ENCODE measurements around the gene RPA1. TPM values are rescaled to one million over a fixed set of nuclear protein-coding genes. Genes with fewer than 3 reads are reported as not detected.

Gene RPA1
- total and polyA plus RNA-seq, 5 donors from 2014 or later, result 66.3 to 94.5 (median 70.6) TPM

- Mint-ChIP-seq H3K4me3 (no peak overlapping the region), H3K27me3 (peaks cover 6% of the 10 kb centered on the region), H3K36me3 (no peaks in the 10 kb centered on the region), H3K4me1 (peaks cover 0 to 4% (median 0%) of the 10 kb centered on the region in 4 donors), H3K27ac (no peak overlapping the region), H3K9me3 (no peaks in the 10 kb centered on the region)
- Histone ChIP-seq H3K4me1 (ENCODE audit: control insufficient read depth, insufficient read depth, low read length, poor library complexity, severe bottlenecking) (no peaks in the 10 kb centered on the region), H3K36me3 (ENCODE audit: control insufficient read depth, insufficient read depth, low read length) (no peaks in the 10 kb centered on the region), H3K9me3 (ENCODE audit: control insufficient read depth in 2 of 2, low read length in 2 of 2) (no peaks in the 10 kb centered on the region), H3K4me3 (ENCODE audit: low read depth, low read length) (no peak overlapping the region), H3K27ac (ENCODE audit: insufficient read depth, low read length, poor library complexity, severe bottlenecking) (no peak overlapping the region), H3K27me3 (ENCODE audit: control insufficient read depth, insufficient read depth, low read length) (no peaks in the 10 kb centered on the region)
- ATAC-seq (ENCODE audit: low read depth in 2 of 2) (no peak), DNase-seq (no peak)
These were observed 91.1 kb downstream of the RPA1 start for GRCh38 chr17:1920948-1921351.

- Histone ChIP-seq H3K36me3 (ENCODE audit: control insufficient read depth, insufficient read depth, low read length) (no peaks in the 10 kb centered on the region), H3K27ac (ENCODE audit: insufficient read depth, low read length, poor library complexity, severe bottlenecking) (no peak overlapping the region), H3K27me3 (ENCODE audit: control insufficient read depth, insufficient read depth, low read length) (no peaks in the 10 kb centered on the region), H3K9me3 (ENCODE audit: control insufficient read depth in 2 of 2, low read length in 2 of 2) (no peaks in the 10 kb centered on the region), H3K4me1 (ENCODE audit: control insufficient read depth, insufficient read depth, low read length, poor library complexity, severe bottlenecking) (no peaks in the 10 kb centered on the region), H3K4me3 (ENCODE audit: low read depth, low read length) (no peak overlapping the region)
- Mint-ChIP-seq H3K36me3 (no peaks in the 10 kb centered on the region), H3K4me1 (no peaks in the 10 kb centered on the region), H3K4me3 (no peak overlapping the region), H3K27me3 (no peaks in the 10 kb centered on the region), H3K9me3 (no peaks in the 10 kb centered on the region), H3K27ac (peak overlapping the region in 1 of 3 donors; percentile 14)
- DNase-seq (no peak), ATAC-seq (ENCODE audit: low read depth in 2 of 2) (no peak)
These were observed 99.2 kb downstream of the RPA1 start for GRCh38 chr17:1928976-1929375.

DNA sequence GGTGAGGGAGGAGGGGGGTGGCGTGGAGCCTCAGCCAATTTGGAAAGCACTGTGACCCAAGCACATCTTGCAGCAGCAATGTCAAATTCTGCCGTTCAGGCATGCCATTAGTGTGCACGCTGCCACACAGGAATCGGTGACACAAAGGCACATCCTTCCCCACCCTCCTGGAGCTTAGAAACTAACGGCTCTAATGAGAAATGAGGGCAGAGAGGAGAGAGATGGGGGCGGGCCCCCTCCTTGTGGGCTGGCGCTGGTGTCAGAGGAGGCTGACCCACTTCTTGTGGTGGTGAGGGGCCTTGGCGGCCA is 100.5 kb downstream of the RPA1 start:
- DNase-seq (no peak), ATAC-seq (ENCODE audit: low read depth in 2 of 2) (no peak)
- H3K27ac ChIP-seq (ENCODE audit: insufficient read depth, low read length, poor library complexity, severe bottlenecking), result no peak overlapping the region
- no peaks in the 10 kb centered on the region for H3K36me3 Mint-ChIP-seq
- H3K36me3 ChIP-seq (ENCODE audit: control insufficient read depth, insufficient read depth, low read length), result no peaks in the 10 kb centered on the region
- H3K27me3 ChIP-seq (ENCODE audit: control insufficient read depth, insufficient read depth, low read length), result no peaks in the 10 kb centered on the region
- H3K27ac Mint-ChIP-seq, result no peak overlapping the region
- H3K9me3 ChIP-seq (ENCODE audit: control insufficient read depth in 2 of 2, low read length in 2 of 2), result no peaks in the 10 kb centered on the region
- no peak overlapping the region for H3K4me3 Mint-ChIP-seq
- H3K4me1 Mint-ChIP-seq, result no peaks in the 10 kb centered on the region
- no peaks in the 10 kb centered on the region for H3K9me3 Mint-ChIP-seq
- H3K27me3 Mint-ChIP-seq, result no peaks in the 10 kb centered on the region
- H3K4me1 ChIP-seq (ENCODE audit: control insufficient read depth, insufficient read depth, low read length, poor library complexity, severe bottlenecking), result no peaks in the 10 kb centered on the region
- no peak overlapping the region for H3K4me3 ChIP-seq (ENCODE audit: low read depth, low read length)

GRCh38 chr17:1931844-1932579 is 102.2 kb downstream of the RPA1 start:
- Mint-ChIP-seq H3K27me3 (no peaks in the 10 kb centered on the region), H3K36me3 (no peaks in the 10 kb centered on the region), H3K4me3 (no peak overlapping the region), H3K27ac (no peak overlapping the region), H3K4me1 (no peaks in the 10 kb centered on the region), H3K9me3 (no peaks in the 10 kb centered on the region)
- no peaks in the 10 kb centered on the region for H3K4me1 ChIP-seq (ENCODE audit: control insufficient read depth, insufficient read depth, low read length, poor library complexity, severe bottlenecking)
- ATAC-seq (ENCODE audit: low read depth in 2 of 2) (no peak), DNase-seq (no peak)
- H3K27me3 ChIP-seq (ENCODE audit: control insufficient read depth, insufficient read depth, low read length), result no peaks in the 10 kb centered on the region
- no peaks in the 10 kb centered on the region for H3K36me3 ChIP-seq (ENCODE audit: control insufficient read depth, insufficient read depth, low read length)
- H3K4me3 ChIP-seq (ENCODE audit: low read depth, low read length), result no peak overlapping the region
- H3K27ac ChIP-seq (ENCODE audit: insufficient read depth, low read length, poor library complexity, severe bottlenecking), result no peak overlapping the region
- no peaks in the 10 kb centered on the region for H3K9me3 ChIP-seq (ENCODE audit: control insufficient read depth in 2 of 2, low read length in 2 of 2)

GRCh38 chr17:1933875-1934715 is 104.3 kb downstream of the RPA1 start:
- no peaks in the 10 kb centered on the region for H3K36me3 Mint-ChIP-seq
- no peaks in the 10 kb centered on the region for H3K9me3 ChIP-seq (ENCODE audit: control insufficient read depth in 2 of 2, low read length in 2 of 2)
- no peaks in the 10 kb centered on the region for H3K4me1 Mint-ChIP-seq
- H3K27me3 ChIP-seq (ENCODE audit: control insufficient read depth, insufficient read depth, low read length), result no peaks in the 10 kb centered on the region
- H3K9me3 Mint-ChIP-seq, result no peaks in the 10 kb centered on the region
- H3K36me3 ChIP-seq (ENCODE audit: control insufficient read depth, insufficient read depth, low read length), result no peaks in the 10 kb centered on the region
- H3K27me3 Mint-ChIP-seq, result no peaks in the 10 kb centered on the region
- DNase-seq (no peak), ATAC-seq (ENCODE audit: low read depth in 2 of 2) (no peak)
- no peaks in the 10 kb centered on the region for H3K4me1 ChIP-seq (ENCODE audit: control insufficient read depth, insufficient read depth, low read length, poor library complexity, severe bottlenecking)
- H3K27ac Mint-ChIP-seq, result no peak overlapping the region
- no peak overlapping the region for H3K4me3 ChIP-seq (ENCODE audit: low read depth, low read length)
- no peak overlapping the region for H3K27ac ChIP-seq (ENCODE audit: insufficient read depth, low read length, poor library complexity, severe bottlenecking)
- peak overlapping the region in 1 of 4 donors; percentile 38 for H3K4me3 Mint-ChIP-seq

DNA sequence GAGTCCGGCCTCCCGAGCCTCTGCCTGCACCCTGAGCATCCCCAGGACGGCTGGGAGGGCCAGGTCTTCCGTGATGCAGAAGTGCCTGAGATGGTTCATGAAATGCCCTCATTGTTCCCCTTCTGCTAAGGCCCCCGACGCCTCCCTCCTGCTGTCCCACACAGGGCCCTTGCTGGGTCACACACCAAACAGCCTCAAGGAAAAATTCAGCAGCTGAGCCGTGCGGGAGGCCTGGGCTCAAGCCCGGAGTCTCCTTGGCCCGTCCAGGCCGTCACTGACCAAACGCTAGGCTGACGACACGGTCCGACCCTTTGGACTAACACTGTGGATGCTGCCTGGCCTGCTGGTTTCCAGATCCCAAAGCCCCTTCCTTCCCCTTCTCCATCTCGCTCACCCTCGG is 105.1 kb downstream of the RPA1 start:
- Histone ChIP-seq H3K4me3 (ENCODE audit: low read depth, low read length) (no peak overlapping the region), H3K9me3 (ENCODE audit: control insufficient read depth in 2 of 2, low read length in 2 of 2) (no peaks in the 10 kb centered on the region), H3K4me1 (ENCODE audit: control insufficient read depth, insufficient read depth, low read length, poor library complexity, severe bottlenecking) (no peaks in the 10 kb centered on the region), H3K27me3 (ENCODE audit: control insufficient read depth, insufficient read depth, low read length) (no peaks in the 10 kb centered on the region), H3K27ac (ENCODE audit: insufficient read depth, low read length, poor library complexity, severe bottlenecking) (no peak overlapping the region), H3K36me3 (ENCODE audit: control insufficient read depth, insufficient read depth, low read length) (no peaks in the 10 kb centered on the region)
- Mint-ChIP-seq H3K36me3 (no peaks in the 10 kb centered on the region), H3K9me3 (no peaks in the 10 kb centered on the region), H3K4me1 (no peaks in the 10 kb centered on the region), H3K4me3 (peak overlapping the region in 1 of 4 donors; percentile 68), H3K27me3 (no peaks in the 10 kb centered on the region), H3K27ac (no peak overlapping the region)
- ATAC-seq (ENCODE audit: low read depth in 2 of 2) (no peak), DNase-seq (no peak)

- no peaks in the 10 kb centered on the region for H3K36me3 Mint-ChIP-seq
- Histone ChIP-seq H3K27ac (ENCODE audit: insufficient read depth, low read length, poor library complexity, severe bottlenecking) (no peak overlapping the region), H3K36me3 (ENCODE audit: control insufficient read depth, insufficient read depth, low read length) (no peaks in the 10 kb centered on the region), H3K27me3 (ENCODE audit: control insufficient read depth, insufficient read depth, low read length) (no peaks in the 10 kb centered on the region), H3K9me3 (ENCODE audit: control insufficient read depth in 2 of 2, low read length in 2 of 2) (no peaks in the 10 kb centered on the region), H3K4me3 (ENCODE audit: low read depth, low read length) (no peak overlapping the region), H3K4me1 (ENCODE audit: control insufficient read depth, insufficient read depth, low read length, poor library complexity, severe bottlenecking) (no peaks in the 10 kb centered on the region)
- H3K9me3 Mint-ChIP-seq, result no peaks in the 10 kb centered on the region
- no peak overlapping the region for H3K4me3 Mint-ChIP-seq
- no peak for ATAC-seq (ENCODE audit: low read depth in 2 of 2)
- no peak overlapping the region for H3K27ac Mint-ChIP-seq
- H3K27me3 Mint-ChIP-seq, result no peaks in the 10 kb centered on the region
- H3K4me1 Mint-ChIP-seq, result no peaks in the 10 kb centered on the region
- no peak for DNase-seq
These were observed 107.0 kb downstream of the RPA1 start for GRCh38 chr17:1936766-1937165.

DNA sequence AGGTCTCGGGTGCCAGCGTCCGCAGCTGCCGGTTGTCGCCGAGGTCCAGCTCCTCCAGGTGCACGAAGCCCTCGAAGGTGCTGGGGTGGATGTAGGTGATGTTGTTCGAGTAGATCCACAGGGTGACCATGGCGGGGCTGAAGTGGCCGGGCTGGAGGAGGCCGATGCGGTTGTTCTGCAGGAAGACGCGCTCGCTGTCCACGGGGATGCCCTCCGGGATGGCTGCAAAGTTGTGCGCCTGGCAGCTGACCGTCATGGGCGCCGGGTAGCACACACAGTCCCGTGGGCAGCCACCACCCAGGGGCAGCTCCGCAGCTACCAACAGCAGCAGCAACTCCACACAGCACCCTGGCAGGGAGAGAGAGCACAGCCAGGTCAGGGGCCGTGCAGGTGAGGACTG is 107.7 kb downstream of the RPA1 start:
- Histone ChIP-seq H3K4me3 (ENCODE audit: low read depth, low read length) (no peak overlapping the region), H3K27ac (ENCODE audit: insufficient read depth, low read length, poor library complexity, severe bottlenecking) (no peak overlapping the region), H3K9me3 (ENCODE audit: control insufficient read depth in 2 of 2, low read length in 2 of 2) (no peaks in the 10 kb centered on the region), H3K4me1 (ENCODE audit: control insufficient read depth, insufficient read depth, low read length, poor library complexity, severe bottlenecking) (no peaks in the 10 kb centered on the region), H3K36me3 (ENCODE audit: control insufficient read depth, insufficient read depth, low read length) (no peaks in the 10 kb centered on the region), H3K27me3 (ENCODE audit: control insufficient read depth, insufficient read depth, low read length) (no peaks in the 10 kb centered on the region)
- H3K27me3 Mint-ChIP-seq, result no peaks in the 10 kb centered on the region
- ATAC-seq (ENCODE audit: low read depth in 2 of 2) (no peak), DNase-seq (no peak)
- H3K4me1 Mint-ChIP-seq, result no peaks in the 10 kb centered on the region
- H3K9me3 Mint-ChIP-seq, result no peaks in the 10 kb centered on the region
- H3K36me3 Mint-ChIP-seq, result no peaks in the 10 kb centered on the region
- H3K27ac Mint-ChIP-seq, result no peak overlapping the region
- H3K4me3 Mint-ChIP-seq, result no peak overlapping the region
